Esophagus muscularis mucosa (tissue), 4 donors: ENCODE results near the gene ETFRF1.

Experiments
- EP300 ChIP-seq: sonication (generic); formaldehyde crosslinking; IDR thresholded peaks from one replicate; pipeline ENCODE4 v1.6.1; 2017; ENCODE audit warnings: antibody characterized with exemption
- POLR2A ChIP-seq: fragments of 450-650 bp; IDR thresholded peaks from one replicate; pipeline ENCODE4 v1.6.1; 2017; ENCODE audit warnings: antibody characterized with exemption, moderate library complexity, mild to moderate bottlenecking, low read depth
- POLR2AphosphoS5 ChIP-seq, 2 donors: sonication (generic); formaldehyde crosslinking; IDR thresholded peaks; one replicate each; pipeline ENCODE4 v1.6.1; 2017; ENCODE audit warnings: antibody characterized with exemption in 2 of 2
- TF ChIP-seq, protein P1 (sequence below), 3 experiments: fragments of 200-600 bp in 2 of 3; fragments of 450-650 bp in 1 of 3; sonication (generic) in 2 of 3; IDR thresholded peaks; one replicate each; pipeline ENCODE4 v1.5.1; 2017 to 2019; ENCODE audit warnings: antibody characterized with exemption in 3 of 3, mild to moderate bottlenecking in 2 of 3, moderate library complexity in 1 of 3

DNA sequence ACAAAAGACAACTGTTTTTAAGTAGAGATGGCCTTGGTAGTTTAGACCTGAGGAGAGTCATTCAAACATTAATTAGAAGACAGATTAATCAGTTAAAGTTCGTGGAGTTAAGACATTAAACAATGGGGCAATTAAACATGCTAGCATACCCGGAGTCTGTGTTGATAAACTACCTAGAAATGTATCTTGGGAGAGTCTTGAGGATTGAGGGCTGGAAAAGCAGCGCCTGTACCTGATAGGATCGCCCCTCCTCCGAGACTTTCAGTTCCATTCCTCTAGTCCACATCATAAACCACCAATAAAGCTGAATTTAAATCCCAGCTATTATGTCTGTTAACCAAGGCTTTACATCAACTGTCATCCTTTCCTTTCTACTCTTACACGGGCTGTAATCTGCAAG is 56.7 kb downstream of the ETFRF1 start:
- TF ChIP-seq, protein P1, sequence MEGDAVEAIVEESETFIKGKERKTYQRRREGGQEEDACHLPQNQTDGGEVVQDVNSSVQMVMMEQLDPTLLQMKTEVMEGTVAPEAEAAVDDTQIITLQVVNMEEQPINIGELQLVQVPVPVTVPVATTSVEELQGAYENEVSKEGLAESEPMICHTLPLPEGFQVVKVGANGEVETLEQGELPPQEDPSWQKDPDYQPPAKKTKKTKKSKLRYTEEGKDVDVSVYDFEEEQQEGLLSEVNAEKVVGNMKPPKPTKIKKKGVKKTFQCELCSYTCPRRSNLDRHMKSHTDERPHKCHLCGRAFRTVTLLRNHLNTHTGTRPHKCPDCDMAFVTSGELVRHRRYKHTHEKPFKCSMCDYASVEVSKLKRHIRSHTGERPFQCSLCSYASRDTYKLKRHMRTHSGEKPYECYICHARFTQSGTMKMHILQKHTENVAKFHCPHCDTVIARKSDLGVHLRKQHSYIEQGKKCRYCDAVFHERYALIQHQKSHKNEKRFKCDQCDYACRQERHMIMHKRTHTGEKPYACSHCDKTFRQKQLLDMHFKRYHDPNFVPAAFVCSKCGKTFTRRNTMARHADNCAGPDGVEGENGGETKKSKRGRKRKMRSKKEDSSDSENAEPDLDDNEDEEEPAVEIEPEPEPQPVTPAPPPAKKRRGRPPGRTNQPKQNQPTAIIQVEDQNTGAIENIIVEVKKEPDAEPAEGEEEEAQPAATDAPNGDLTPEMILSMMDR (IDR thresholded peaks at IDR 0.05), result no peak
- TF ChIP-seq POLR2A (no peak), POLR2AphosphoS5 (IDR thresholded peaks at IDR 0.05) (no peak), EP300 (no peak)
